ENCODE data around the gene CMIP. TPM values are rescaled to one million over a fixed set of nuclear protein-coding genes. Genes with fewer than 3 reads are reported as not detected.

CMIP gene
- total RNA-seq, 1 experiment from 2014 or later = 63.7 TPM

DNA sequence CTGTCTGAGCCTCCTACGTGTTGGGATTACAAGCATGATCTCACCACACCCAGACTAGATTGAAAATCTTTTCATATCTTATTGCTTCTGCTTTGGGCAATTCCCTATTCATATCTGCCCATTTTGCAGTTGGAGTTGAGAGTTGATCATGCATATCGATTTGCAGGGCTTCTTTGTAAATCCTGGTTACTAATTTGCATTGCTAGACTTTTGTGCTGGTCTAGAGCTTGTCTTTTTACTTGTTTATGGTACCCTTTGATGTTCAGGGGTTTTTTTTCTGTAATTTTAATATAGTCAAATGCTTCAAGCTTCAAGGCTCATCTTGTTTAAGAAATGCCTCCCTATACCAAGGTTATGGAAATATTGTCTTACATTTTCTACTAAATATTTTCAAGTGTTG lies 23.5 kb upstream of the CMIP start:
- Mint-ChIP-seq H3K4me3 (no peak overlapping the region), H3K27ac (no peak overlapping the region), H3K36me3 (no peaks in the 10 kb centered on the region), H3K27me3 (ENCODE audit: low read depth) (no peaks in the 10 kb centered on the region), H3K9me3 (peaks cover 12% of the 10 kb centered on the region; the same call in 1 of the 2 replicates), H3K4me1 (peaks cover 3% of the 10 kb centered on the region; the same call in 1 of the 2 replicates)
- ATAC-seq = no peak
- POLR2A ChIA-PET = no interaction called here
- CTCF ChIA-PET = no interaction called here
- TF ChIP-seq TP53 (CRISPR knock-in tag; IDR thresholded peaks at IDR 0.05) (no peak), NFE2L1 (CRISPR knock-in tag; IDR thresholded peaks at IDR 0.05) (no peak), ZNF121 (CRISPR knock-in tag; IDR thresholded peaks at IDR 0.05) (no peak), ZBTB21 (CRISPR knock-in tag; IDR thresholded peaks at IDR 0.05; ENCODE audit: borderline replicate concordance) (no peak), ZNF396 (CRISPR knock-in tag; IDR thresholded peaks at IDR 0.05; ENCODE audit: borderline replicate concordance) (no peak), ZNF317 (CRISPR knock-in tag; IDR thresholded peaks at IDR 0.05; ENCODE audit: borderline replicate concordance, low read depth) (no peak)
- TF ChIP-seq, protein P1, sequence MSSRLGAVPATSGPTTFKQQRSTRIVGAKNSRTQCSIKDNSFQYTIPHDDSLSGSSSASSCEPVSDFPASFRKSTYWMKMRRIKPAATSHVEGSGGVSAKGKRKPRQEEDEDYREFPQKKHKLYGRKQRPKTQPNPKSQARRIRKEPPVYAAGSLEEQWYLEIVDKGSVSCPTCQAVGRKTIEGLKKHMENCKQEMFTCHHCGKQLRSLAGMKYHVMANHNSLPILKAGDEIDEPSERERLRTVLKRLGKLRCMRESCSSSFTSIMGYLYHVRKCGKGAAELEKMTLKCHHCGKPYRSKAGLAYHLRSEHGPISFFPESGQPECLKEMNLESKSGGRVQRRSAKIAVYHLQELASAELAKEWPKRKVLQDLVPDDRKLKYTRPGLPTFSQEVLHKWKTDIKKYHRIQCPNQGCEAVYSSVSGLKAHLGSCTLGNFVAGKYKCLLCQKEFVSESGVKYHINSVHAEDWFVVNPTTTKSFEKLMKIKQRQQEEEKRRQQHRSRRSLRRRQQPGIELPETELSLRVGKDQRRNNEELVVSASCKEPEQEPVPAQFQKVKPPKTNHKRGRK (CRISPR knock-in tag; IDR thresholded peaks at IDR 0.05; ENCODE audit: borderline replicate concordance) = no peak
- TF ChIP-seq, protein P2, sequence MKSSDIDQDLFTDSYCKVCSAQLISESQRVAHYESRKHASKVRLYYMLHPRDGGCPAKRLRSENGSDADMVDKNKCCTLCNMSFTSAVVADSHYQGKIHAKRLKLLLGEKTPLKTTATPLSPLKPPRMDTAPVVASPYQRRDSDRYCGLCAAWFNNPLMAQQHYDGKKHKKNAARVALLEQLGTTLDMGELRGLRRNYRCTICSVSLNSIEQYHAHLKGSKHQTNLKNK (CRISPR knock-in tag; IDR thresholded peaks at IDR 0.05) = no peak
- TF ChIP-seq, protein P3, sequence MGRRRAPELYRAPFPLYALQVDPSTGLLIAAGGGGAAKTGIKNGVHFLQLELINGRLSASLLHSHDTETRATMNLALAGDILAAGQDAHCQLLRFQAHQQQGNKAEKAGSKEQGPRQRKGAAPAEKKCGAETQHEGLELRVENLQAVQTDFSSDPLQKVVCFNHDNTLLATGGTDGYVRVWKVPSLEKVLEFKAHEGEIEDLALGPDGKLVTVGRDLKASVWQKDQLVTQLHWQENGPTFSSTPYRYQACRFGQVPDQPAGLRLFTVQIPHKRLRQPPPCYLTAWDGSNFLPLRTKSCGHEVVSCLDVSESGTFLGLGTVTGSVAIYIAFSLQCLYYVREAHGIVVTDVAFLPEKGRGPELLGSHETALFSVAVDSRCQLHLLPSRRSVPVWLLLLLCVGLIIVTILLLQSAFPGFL (CRISPR knock-in tag; IDR thresholded peaks at IDR 0.05; ENCODE audit: borderline replicate concordance) = no peak
- TF ChIP-seq, protein P4, sequence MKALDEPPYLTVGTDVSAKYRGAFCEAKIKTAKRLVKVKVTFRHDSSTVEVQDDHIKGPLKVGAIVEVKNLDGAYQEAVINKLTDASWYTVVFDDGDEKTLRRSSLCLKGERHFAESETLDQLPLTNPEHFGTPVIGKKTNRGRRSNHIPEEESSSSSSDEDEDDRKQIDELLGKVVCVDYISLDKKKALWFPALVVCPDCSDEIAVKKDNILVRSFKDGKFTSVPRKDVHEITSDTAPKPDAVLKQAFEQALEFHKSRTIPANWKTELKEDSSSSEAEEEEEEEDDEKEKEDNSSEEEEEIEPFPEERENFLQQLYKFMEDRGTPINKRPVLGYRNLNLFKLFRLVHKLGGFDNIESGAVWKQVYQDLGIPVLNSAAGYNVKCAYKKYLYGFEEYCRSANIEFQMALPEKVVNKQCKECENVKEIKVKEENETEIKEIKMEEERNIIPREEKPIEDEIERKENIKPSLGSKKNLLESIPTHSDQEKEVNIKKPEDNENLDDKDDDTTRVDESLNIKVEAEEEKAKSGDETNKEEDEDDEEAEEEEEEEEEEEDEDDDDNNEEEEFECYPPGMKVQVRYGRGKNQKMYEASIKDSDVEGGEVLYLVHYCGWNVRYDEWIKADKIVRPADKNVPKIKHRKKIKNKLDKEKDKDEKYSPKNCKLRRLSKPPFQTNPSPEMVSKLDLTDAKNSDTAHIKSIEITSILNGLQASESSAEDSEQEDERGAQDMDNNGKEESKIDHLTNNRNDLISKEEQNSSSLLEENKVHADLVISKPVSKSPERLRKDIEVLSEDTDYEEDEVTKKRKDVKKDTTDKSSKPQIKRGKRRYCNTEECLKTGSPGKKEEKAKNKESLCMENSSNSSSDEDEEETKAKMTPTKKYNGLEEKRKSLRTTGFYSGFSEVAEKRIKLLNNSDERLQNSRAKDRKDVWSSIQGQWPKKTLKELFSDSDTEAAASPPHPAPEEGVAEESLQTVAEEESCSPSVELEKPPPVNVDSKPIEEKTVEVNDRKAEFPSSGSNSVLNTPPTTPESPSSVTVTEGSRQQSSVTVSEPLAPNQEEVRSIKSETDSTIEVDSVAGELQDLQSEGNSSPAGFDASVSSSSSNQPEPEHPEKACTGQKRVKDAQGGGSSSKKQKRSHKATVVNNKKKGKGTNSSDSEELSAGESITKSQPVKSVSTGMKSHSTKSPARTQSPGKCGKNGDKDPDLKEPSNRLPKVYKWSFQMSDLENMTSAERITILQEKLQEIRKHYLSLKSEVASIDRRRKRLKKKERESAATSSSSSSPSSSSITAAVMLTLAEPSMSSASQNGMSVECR (CRISPR knock-in tag; IDR thresholded peaks at IDR 0.05; ENCODE audit: borderline replicate concordance) = no peak
- TF ChIP-seq, protein P5, sequence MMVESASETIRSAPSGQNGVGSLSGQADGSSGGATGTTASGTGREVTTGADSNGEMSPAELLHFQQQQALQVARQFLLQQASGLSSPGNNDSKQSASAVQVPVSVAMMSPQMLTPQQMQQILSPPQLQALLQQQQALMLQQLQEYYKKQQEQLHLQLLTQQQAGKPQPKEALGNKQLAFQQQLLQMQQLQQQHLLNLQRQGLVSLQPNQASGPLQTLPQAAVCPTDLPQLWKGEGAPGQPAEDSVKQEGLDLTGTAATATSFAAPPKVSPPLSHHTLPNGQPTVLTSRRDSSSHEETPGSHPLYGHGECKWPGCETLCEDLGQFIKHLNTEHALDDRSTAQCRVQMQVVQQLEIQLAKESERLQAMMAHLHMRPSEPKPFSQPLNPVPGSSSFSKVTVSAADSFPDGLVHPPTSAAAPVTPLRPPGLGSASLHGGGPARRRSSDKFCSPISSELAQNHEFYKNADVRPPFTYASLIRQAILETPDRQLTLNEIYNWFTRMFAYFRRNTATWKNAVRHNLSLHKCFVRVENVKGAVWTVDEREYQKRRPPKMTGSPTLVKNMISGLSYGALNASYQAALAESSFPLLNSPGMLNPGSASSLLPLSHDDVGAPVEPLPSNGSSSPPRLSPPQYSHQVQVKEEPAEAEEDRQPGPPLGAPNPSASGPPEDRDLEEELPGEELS (CRISPR knock-in tag; IDR thresholded peaks at IDR 0.05) = no peak
- TF ChIP-seq, protein P6, sequence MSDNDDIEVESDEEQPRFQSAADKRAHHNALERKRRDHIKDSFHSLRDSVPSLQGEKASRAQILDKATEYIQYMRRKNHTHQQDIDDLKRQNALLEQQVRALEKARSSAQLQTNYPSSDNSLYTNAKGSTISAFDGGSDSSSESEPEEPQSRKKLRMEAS (CRISPR knock-in tag; IDR thresholded peaks at IDR 0.05) = no peak
- TF ChIP-seq, protein P7, sequence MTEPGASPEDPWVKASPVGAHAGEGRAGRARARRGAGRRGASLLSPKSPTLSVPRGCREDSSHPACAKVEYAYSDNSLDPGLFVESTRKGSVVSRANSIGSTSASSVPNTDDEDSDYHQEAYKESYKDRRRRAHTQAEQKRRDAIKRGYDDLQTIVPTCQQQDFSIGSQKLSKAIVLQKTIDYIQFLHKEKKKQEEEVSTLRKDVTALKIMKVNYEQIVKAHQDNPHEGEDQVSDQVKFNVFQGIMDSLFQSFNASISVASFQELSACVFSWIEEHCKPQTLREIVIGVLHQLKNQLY (CRISPR knock-in tag; IDR thresholded peaks at IDR 0.05) = no peak
- TF ChIP-seq, protein P8, sequence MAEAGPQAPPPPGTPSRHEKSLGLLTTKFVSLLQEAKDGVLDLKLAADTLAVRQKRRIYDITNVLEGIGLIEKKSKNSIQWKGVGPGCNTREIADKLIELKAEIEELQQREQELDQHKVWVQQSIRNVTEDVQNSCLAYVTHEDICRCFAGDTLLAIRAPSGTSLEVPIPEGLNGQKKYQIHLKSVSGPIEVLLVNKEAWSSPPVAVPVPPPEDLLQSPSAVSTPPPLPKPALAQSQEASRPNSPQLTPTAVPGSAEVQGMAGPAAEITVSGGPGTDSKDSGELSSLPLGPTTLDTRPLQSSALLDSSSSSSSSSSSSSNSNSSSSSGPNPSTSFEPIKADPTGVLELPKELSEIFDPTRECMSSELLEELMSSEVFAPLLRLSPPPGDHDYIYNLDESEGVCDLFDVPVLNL (CRISPR knock-in tag; IDR thresholded peaks at IDR 0.05; ENCODE audit: borderline replicate concordance, low read depth) = no peak
- no peak for DNase-seq (ENCODE audit: low spot score)

All from WTC11 (cell line).